SK-N-SH treated with all-trans-retinoic acid at 6 μM for 48 hours (cell line): ENCODE data around the gene PYY.

ENCODE experiments used
- ARNTL ChIP-seq: fragments of 450-650 bp; formaldehyde crosslinking; IDR thresholded peaks from 2 replicates; pipeline ENCODE4 v1.5.0; 2020; ENCODE audit warnings: low read depth, mild to moderate bottlenecking, moderate library complexity, borderline replicate concordance
- PPARA ChIP-seq: fragments of 250-450 bp; sonication (Bioruptor Pico); IDR thresholded peaks from 2 replicates; pipeline ENCODE4 v1.5.0; 2020; ENCODE audit warnings: mild to moderate bottlenecking, borderline replicate concordance
- ZFP3 ChIP-seq: fragments of 250-450 bp; sonication (Bioruptor Pico); IDR thresholded peaks from 2 replicates; pipeline ENCODE4 v1.5.0; 2020; ENCODE audit warnings: mild to moderate bottlenecking, moderate library complexity

- TF ChIP-seq ZFP3 (no peak), ARNTL (CRISPR knock-in tag) (no peak), PPARA (no peak)
Measured at GRCh38 chr17:43936434-43936833, 17.3 kb downstream of the PYY start.
